Activated CD4-positive, CD25-positive, alpha-beta regulatory T cell treated with anti-CD3 and anti-CD28 coated beads, Interleukin-2, amount 50 U/mL, for 16 hours (primary cell): ENCODE data around the gene NOXA1.
"Not testable (repeated sequence)": the region's sequence is repeated elsewhere in the genome, so short reads cannot be mapped to it uniquely, and the experiment has no call there.

Experiments
- DNase-seq: peaks from one replicate; pipeline ENCODE4 v3.0.0-alpha.2; 2020; ENCODE audit warnings: low read depth, low spot score

Gene NOXA1

GRCh38 chr9:137422604-137423513 is at the start of gene NOXA1, which contains the start of gene EXD3:
Gene NOXA1 (plus strand): TSS chr9:137423393. CDS start chr9:137423530, 137 bp downstream.
Gene EXD3 (minus strand): TSS chr9:137423162. CDS start chr9:137395357, 27,805 bp downstream.
- DNase-seq = peak; percentile 90

DNA sequence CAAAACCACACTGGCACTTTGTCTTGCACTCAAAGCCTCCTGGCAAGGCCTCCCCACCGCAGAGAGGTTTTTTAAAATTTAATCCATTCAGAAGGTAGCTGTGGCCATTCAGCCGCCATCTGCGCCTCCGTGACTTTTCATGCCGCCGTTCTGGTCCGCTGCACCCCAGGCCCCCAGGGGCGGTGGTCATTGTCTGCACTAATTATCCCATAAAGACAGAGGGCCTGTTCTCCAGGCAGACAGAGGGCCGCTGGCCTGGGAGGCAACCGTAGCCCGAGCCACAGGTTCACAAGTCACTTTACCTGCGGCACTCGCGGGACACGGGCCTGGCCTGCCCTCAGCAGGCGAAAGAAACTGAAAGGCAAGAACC is 49.6 kb upstream of the NOXA1 start:
- DNase-seq = no peak

DNA sequence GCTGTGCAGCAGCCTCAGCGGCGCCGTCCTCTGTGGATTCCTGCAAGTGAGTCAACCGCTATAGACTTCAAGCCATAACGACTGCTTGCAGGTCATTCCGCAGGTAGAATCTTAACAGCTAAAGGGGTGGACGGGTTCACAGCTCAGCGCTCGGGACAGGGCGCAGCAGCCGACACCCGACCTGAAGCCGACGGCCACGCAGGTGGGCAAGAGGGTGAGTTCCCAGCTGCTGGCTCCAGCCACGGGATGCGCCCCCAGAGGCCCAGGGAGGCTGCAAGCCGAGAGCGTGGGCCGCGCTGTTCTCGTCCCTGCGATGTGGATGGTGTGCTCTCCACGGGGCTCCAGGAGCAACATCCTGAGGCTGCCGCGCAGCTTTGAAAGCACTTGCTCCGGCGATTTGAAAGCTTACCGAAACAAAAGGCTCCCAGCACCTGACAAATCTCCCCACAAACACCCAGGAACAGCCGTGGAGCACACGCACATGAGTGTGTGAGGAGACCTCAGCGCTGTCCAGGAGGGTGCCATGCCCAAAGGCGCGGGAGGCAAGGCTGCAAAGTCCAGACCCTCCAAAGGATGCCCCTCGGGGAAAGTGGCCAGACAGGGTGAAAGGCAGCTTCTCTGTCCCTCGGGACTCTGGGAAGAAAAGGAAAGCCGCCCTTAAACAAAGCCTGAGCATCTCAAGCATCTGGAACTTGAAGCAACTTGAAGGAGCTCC is 48.9 kb upstream of the NOXA1 start:
- DNase-seq = no peak

- DNase-seq = no peak
Measured at GRCh38 chr9:137375321-137376058, 47.7 kb upstream of the NOXA1 start.

DNA sequence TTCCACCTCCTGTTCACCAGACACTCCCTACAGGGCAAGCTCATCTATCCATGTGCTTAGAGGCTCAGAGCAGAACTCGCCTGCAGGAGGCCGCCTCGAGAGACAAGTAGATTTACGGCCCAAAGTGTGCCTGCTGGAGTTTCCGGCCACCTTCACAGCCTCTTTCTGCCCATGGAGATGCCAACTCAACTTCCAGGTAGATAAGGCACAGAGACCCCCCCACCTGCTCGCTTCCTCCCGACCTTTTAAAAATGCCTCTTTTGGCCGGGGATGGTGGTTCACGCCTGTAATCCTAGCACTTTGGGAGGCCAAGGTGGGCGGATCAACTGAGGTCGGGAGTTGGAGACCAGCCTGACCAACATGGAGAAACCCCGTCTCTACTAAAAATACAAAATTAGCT is 46.8 kb upstream of the NOXA1 start:
- DNase-seq = no peak

- DNase-seq = not testable (repeated sequence)
Measured at GRCh38 chr9:137378688-137379410, 44.3 kb upstream of the NOXA1 start.

DNA sequence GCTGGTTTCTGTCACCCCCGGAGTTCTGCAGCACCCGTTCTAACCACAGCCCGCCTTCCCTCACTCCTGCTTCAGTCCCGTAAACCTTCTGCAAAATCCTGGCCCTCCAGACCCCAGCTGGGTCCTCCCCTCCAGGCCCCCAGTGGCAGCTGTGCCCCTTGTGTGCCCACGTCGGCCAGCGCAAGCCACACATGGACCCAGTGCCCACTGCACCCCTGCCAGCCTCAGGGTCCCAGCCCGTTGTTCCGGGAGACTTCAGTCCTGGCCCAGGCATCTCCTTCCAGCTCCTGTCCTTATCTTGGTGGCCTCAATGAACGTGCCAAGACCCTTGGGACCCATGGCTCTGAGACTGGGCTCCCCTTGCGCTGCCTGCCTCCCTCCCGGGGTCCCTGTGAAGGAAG is 43.4 kb upstream of the NOXA1 start:
- DNase-seq = no peak

DNA sequence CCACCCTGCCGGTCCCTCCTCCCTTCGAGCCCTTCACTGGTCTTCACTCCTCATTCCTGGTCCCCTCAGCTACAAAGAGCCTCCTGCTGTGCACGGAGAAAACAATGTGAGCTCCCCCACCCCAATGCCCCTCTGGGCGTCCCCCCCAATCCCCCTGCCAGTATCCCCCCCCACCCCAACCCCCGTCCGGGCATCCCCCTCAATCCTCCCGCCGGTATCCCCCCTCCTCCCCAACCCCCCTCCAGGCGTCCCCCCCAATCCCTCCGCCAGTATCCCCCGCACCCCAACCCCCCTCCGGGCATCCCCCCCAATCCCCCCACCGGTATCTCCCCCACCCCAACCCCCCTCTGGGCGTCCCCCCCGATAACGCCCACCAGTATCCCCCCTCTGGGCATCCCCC is 43.0 kb upstream of the NOXA1 start:
- DNase-seq = no peak

GRCh38 chr9:137380606-137381005 is 42.6 kb upstream of the NOXA1 start:
- no peak for DNase-seq

DNA sequence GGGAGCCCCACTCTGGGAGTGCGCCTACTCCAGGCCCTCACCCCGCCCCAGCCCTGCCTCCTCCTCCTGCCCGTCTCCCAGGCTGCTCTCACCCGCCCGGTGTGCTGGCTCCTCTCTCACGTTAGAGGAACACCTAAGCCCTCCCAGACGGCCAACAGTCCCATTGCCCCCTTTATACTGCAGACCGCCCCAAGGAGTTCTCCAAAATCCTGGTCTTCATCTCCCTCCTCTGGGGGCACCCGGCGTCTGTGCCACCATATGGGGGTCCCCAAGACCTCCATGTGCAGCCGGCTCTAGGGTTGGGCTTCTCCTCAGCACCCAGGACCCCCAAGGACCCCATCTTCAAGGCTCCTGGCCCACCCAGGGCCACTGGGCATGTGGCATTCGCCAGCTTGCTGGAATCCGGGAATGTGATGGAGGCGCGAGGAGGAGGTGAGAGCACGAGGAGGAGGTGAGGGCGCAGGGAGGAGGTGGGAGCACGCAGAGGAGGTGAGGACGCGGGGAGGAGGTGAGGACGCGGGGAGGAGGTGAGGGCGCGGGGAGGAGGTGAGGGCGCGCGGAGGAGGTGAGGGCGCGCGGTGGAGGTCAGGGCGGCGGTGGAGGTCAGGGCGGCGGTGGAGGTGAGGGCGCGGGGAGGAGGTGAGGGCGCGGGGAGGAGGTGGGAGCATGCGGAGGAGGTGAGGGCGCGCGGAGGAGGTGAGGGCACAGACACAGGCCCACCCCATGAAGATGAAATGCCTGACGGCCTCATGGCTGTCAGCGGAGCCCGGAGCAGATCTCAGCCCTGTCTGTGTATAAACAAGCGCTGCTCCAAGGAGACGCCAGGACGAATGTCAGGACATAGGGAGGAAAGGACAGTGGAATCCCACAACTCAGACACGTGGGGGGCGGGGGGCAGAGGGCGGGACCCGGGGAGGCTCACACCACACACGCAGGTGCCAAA is 41.4 kb upstream of the NOXA1 start:
- DNase-seq = no peak

DNA sequence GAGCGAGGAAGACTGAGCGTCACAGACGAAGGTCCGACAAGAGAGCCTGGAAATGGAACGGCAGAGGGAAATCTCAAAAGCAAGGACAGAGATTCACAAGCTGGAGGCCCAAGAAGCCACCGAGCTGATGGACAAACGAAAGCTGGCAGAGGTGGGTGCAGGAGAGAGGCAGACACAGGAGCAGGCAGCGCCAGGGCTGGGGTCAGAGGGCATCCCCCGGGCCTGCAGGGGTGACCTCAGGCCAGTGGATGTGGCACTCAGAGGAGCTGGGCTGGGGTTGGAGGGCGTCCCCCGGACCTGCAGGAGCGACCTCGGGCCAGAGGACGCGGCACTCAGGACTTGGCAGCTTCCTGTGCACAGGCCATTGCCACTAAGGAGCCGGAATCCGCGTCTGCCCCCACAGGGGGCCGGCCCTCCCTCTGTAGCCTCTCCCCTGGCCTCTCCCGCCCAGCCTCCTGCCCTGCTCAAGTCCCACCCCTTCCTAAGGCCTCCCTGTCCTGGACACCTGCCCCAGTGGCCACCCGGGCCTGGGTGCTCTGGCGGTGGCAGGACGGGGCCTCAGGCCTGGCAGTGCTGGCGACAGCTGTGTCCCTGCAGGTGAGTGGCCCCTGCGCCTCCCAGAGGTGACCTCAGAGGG is 40.6 kb upstream of the NOXA1 start:
- DNase-seq = no peak

DNA sequence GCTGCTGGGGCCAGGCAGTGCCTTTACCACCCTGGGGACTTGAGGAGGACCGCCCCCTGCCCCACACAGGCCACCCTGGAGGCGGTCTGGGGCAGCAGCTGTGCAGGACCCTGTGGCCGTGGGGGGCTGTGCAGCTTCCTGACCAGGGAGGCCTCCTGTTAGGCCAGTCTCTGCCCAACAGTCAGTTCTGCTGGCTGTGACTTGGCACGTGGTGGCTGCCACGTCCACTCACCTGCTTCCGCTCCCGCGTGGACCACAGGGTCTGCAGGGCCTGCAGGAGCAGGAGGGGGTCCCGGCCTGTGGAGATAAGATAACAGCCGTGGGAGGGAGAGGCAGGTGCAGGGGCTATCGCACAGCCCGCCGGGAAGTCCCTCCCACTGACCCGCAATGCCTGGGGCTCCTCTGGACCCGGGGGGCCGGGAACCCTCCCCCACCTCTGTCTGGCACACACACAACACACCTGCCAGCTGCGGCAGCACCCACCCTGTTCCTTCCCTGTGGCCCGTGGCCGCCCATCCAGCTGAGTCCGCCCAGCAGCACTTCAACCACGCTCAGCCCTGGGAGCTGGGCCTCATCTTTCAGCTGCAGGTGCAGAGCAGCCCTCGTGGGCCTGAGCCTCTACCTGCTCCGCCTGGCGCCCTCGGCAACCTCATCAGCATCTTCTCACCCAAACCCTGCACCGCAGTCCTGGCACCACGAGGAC is 40.0 kb upstream of the NOXA1 start:
- no peak for DNase-seq

DNA sequence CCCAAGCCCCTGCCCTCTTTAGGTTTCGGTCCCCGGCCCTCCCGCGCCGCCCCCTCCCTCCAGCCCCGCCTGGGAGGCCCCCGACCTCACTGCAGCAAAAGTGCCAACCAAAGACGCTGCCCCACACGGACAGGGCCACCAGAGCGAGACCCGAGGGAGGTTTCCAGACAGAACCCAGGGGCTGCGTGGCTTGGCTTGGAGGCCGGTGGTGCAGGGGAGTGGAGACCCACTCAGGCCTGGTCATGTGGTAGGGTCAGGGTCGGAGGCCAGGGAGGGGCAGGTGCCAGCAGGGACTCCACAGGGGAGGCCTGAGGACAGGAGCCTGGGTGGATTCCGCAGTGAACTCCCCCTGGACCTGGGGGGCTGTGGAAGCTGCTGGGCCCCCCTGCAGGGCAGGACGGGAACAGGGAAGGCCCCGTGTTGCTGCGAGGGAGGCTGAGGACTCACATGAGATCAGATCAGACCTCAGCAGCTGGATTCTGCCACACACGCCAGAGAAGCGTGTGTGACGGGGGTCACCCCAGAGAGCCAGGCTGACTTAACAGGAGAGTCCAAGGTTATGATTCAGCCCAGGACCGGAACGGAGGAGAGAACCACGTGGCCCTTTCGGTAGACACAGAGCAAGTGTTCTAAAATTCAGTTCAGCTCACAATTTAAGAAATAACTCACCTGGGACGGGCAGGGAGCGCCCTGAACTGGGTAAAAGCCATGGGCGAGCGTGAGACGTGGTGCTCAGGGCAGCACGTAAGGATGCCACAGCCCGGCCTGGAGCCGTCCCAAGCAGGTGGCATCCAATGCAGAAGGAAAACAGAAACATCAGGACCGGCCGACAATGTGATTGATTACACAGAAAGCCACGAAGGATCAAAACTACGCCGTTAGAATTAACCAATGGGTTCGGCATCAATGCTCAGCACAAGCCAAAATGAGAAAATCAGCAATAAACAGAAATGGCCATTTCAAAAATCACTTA is 39.1 kb upstream of the NOXA1 start:
- no peak for DNase-seq

DNA sequence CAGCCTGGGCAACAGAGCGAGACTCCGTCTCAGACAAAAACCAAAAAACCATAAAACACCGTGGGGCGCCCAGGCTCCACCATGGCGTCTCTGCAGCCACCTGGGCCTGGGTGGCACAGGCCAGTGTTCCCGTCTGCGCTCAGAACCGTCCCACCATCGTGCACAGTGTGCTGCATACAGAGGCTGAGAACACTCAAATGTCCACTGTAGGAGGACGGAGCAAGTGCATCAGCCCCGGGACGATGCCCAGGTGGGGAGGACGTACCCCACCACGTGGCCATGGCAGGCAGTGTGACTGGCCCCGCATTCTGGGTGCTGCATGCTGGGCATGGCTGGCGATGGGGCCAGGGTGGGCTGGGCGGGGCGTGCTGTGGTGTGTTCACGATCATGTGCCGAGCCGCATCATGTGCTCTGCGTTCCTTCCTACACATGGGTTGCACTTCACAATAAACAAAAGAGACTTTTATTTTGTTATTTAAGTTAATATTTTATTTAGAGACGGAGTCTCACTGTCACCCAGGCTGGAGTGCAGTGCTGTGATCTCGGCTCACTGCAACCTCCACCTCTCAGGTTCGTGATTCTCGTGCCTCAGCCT is 38.0 kb upstream of the NOXA1 start:
- no peak for DNase-seq

GRCh38 chr9:137386507-137387113 is 36.6 kb upstream of the NOXA1 start:
- DNase-seq = not testable (repeated sequence)

- DNase-seq = peak; percentile 23
Measured at GRCh38 chr9:137387114-137387890, 35.9 kb upstream of the NOXA1 start.
